Measurements from ENCODE around the gene AP4M1. TPM values are rescaled to one million over a fixed set of nuclear protein-coding genes. Genes with fewer than 3 reads are reported as not detected.

AP4M1 gene
- total RNA-seq, 1 experiment from 2014 or later = 17.9 TPM

DNA sequence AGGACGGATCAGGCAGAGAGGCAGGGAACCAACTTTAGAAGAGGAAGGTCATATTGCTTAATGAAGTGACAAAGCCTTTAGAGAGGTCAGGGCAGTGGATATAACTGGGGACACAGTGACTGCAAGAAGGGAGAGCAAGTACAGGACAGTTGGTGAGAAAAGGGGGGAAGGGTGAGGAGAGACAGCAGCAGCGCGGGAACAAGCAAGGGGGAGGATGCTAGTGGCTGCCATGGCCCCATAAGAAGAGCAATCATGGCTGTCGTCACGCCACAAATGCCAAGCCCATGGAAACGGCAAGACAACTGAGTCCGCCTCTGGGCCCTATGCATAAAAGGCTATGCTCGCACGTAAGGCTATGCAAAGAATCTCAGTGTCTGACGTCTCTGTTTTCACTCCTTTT lies 29.0 kb upstream of the AP4M1 start:
- peaks cover 18% of the 10 kb centered on the region for H3K9me3 ChIP-seq (ENCODE audit: low read length)
- peaks cover 6% of the 10 kb centered on the region for H3K79me2 ChIP-seq (ENCODE audit: low read length)
- intact Hi-C loops (cut with micrococcal nuclease) = no loop called here
- no peak overlapping the region for H3K4me3 ChIP-seq (ENCODE audit: low read length)
- H3K27ac ChIP-seq (ENCODE audit: low read length) = no peak overlapping the region
- TF ChIP-seq EZH2 (IDR thresholded peaks at IDR 0.05; ENCODE audit: low read length, unreplicated experiment) (no peak), EZH2phosphoT487 (IDR thresholded peaks at IDR 0.05; ENCODE audit: borderline replicate concordance, low read length) (no peak)
- TF ChIP-seq, protein P1, sequence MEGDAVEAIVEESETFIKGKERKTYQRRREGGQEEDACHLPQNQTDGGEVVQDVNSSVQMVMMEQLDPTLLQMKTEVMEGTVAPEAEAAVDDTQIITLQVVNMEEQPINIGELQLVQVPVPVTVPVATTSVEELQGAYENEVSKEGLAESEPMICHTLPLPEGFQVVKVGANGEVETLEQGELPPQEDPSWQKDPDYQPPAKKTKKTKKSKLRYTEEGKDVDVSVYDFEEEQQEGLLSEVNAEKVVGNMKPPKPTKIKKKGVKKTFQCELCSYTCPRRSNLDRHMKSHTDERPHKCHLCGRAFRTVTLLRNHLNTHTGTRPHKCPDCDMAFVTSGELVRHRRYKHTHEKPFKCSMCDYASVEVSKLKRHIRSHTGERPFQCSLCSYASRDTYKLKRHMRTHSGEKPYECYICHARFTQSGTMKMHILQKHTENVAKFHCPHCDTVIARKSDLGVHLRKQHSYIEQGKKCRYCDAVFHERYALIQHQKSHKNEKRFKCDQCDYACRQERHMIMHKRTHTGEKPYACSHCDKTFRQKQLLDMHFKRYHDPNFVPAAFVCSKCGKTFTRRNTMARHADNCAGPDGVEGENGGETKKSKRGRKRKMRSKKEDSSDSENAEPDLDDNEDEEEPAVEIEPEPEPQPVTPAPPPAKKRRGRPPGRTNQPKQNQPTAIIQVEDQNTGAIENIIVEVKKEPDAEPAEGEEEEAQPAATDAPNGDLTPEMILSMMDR (conservative IDR thresholded peaks at IDR 0.05; ENCODE audit: low read depth, low read length) = no peak
- H2AFZ ChIP-seq (ENCODE audit: low read length) = no peak overlapping the region
- no peaks in the 10 kb centered on the region for H4K20me1 ChIP-seq (ENCODE audit: low read length)
- DNase-seq = no peak
- no TSS peak for BruUV-seq (replicated peaks)
- H3K9me2 ChIP-seq (replicated peaks; ENCODE audit: low read length) = no peaks in the 10 kb centered on the region
- H3K9ac ChIP-seq (ENCODE audit: low read length) = no peak overlapping the region
- peaks cover 74% of the 10 kb centered on the region for H3K36me3 ChIP-seq (ENCODE audit: low read depth, low read length)
- H3K4me2 ChIP-seq (ENCODE audit: low read length) = no peak overlapping the region
- ChIA-PET POLR2A (ENCODE audit: unreplicated experiment) (no interaction called here), CTCF (no interaction called here)
- no peaks in the 10 kb centered on the region for H3F3A ChIP-seq (ENCODE audit: low read length, unreplicated experiment)
- no peaks in the 10 kb centered on the region for H3K4me1 ChIP-seq (ENCODE audit: insufficient read depth, low read length)
- H3K27me3 ChIP-seq (ENCODE audit: low read length) = no peaks in the 10 kb centered on the region
- no peak for ATAC-seq

DNA sequence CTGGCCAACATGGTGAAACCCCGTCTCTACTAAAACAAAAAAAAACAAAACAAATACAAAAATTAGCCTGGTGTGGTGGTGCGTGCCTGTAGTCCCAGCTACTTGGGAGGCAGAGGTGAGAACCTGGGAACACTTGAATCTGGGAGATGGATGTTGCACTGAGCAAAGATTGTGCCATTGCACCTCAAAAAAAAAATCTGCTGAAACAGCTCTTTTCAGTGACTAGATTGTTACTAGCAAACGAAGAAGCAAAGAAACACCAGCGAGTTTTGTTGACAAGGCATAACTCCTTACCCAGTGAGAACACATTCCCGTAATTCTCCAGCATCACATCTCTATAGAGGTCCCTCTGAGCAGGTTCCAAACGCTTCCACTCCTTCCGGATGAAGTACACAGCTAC lies 26.6 kb upstream of the AP4M1 start:
- Histone ChIP-seq H3K79me2 (ENCODE audit: low read length) (peaks cover 29% of the 10 kb centered on the region), H2AFZ (ENCODE audit: low read length) (no peak overlapping the region), H3F3A (ENCODE audit: low read length, unreplicated experiment) (no peaks in the 10 kb centered on the region), H4K20me1 (ENCODE audit: low read length) (0 out of 2 replicates have a peak, but pooled peaks cover 6% of the 10 kb centered on the region), H3K4me2 (ENCODE audit: low read length) (no peak overlapping the region), H3K9me2 (replicated peaks; ENCODE audit: low read length) (no peaks in the 10 kb centered on the region), H3K9ac (ENCODE audit: low read length) (no peak overlapping the region), H3K27ac (ENCODE audit: low read length) (no peak overlapping the region), H3K4me1 (ENCODE audit: insufficient read depth, low read length) (peaks cover under 1% of the 10 kb centered on the region), H3K36me3 (ENCODE audit: low read depth, low read length) (peaks cover 86% of the 10 kb centered on the region), H3K4me3 (ENCODE audit: low read length) (no peak overlapping the region), H3K27me3 (ENCODE audit: low read length) (no peaks in the 10 kb centered on the region), H3K9me3 (ENCODE audit: low read length) (peaks cover 18% of the 10 kb centered on the region)
- ChIA-PET CTCF (interaction anchor here (0.6 kb wide), 1 partner anchor 142 kb away, joined by 3 read pairs; no protein-coding TSS in a partner anchor), POLR2A (ENCODE audit: unreplicated experiment) (no interaction called here)
- no TSS peak for BruUV-seq (replicated peaks)
- TF ChIP-seq, protein P1 (conservative IDR thresholded peaks at IDR 0.05; ENCODE audit: low read depth, low read length) = no peak
- TF ChIP-seq EZH2 (IDR thresholded peaks at IDR 0.05; ENCODE audit: low read length, unreplicated experiment) (no peak), EZH2phosphoT487 (IDR thresholded peaks at IDR 0.05; ENCODE audit: borderline replicate concordance, low read length) (no peak)
- ATAC-seq (no peak), DNase-seq (no peak)
- intact Hi-C loops (cut with micrococcal nuclease) = no loop called here

DNA sequence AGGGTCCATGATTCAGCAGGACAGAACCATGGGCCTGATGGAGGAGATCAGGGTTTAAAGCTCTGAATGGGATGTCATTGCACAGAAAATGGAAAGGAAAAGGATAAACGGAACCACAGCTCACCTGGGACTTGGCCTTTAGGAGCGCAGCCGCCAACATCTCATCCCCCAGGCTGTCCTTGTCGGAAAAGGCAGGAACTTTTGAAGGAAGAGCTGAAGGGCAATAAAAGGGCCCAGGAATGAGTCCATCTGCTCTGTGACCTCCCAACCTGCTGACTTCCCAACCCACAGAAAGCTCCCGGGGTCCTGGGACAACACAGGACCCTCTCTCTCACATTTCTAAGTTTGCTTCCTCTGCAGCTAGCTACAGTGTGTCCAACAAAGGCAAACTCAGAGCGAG lies 26.0 kb upstream of the AP4M1 start:
- BruUV-seq (replicated peaks) = no TSS peak
- Histone ChIP-seq H3K4me3 (ENCODE audit: low read length) (no peak overlapping the region), H3K9ac (ENCODE audit: low read length) (no peak overlapping the region), H4K20me1 (ENCODE audit: low read length) (0 out of 2 replicates have a peak, but pooled peaks cover 6% of the 10 kb centered on the region), H3K4me2 (ENCODE audit: low read length) (no peak overlapping the region), H3K9me3 (ENCODE audit: low read length) (peaks cover 18% of the 10 kb centered on the region), H3K36me3 (ENCODE audit: low read depth, low read length) (peaks cover 81% of the 10 kb centered on the region), H3K4me1 (ENCODE audit: insufficient read depth, low read length) (peaks cover 6% of the 10 kb centered on the region), H2AFZ (ENCODE audit: low read length) (no peak overlapping the region), H3K27ac (ENCODE audit: low read length) (no peak overlapping the region), H3K27me3 (ENCODE audit: low read length) (no peaks in the 10 kb centered on the region), H3K9me2 (replicated peaks; ENCODE audit: low read length) (no peaks in the 10 kb centered on the region), H3F3A (ENCODE audit: low read length, unreplicated experiment) (no peaks in the 10 kb centered on the region), H3K79me2 (ENCODE audit: low read length) (peaks cover 35% of the 10 kb centered on the region)
- ATAC-seq (no peak), DNase-seq (no peak)
- intact Hi-C loops (cut with micrococcal nuclease) = no loop called here
- CTCF ChIA-PET = interaction anchor here (0.6 kb wide), 1 partner anchor 142 kb away, joined by 3 read pairs; no protein-coding TSS in a partner anchor
- POLR2A ChIA-PET (ENCODE audit: unreplicated experiment) = interaction anchor here (0.8 kb wide), 1 partner anchor 58 kb away, joined by 3 read pairs; no protein-coding TSS in a partner anchor
- TF ChIP-seq EZH2 (IDR thresholded peaks at IDR 0.05; ENCODE audit: low read length, unreplicated experiment) (no peak), EZH2phosphoT487 (IDR thresholded peaks at IDR 0.05; ENCODE audit: borderline replicate concordance, low read length) (no peak)
- TF ChIP-seq, protein P1 (conservative IDR thresholded peaks at IDR 0.05; ENCODE audit: low read depth, low read length) = no peak

Data from PC-3 (cell line).